H9 (cell line): ENCODE results near the gene BRF1. TPM values are rescaled to one million over a fixed set of nuclear protein-coding genes. Genes with fewer than 3 reads are reported as not detected.
A peak's percentile ranks its signal among the peaks of the same experiment; 100 is the strongest.

Source experiments
- DNase-seq: peaks from one replicate; pipeline ENCODE4 v3.0.0-alpha.2; 2017
- H2AFZ ChIP-seq: one replicate; pipeline ENCODE4 v1.6.1; 2013; ENCODE audit warnings: mild to moderate bottlenecking, low read length, control low read depth, moderate library complexity
- H2AK5ac ChIP-seq: 2 replicates; pipeline ENCODE4 v1.6.1; 2013; ENCODE audit warnings: low read length, control low read depth, mixed read lengths; ENCODE audit not compliant: insufficient read length
- H2BK120ac ChIP-seq: one replicate; pipeline ENCODE4 v1.6.1; 2013; ENCODE audit warnings: low read depth, mild to moderate bottlenecking, low read length, control low read depth, inconsistent platforms; ENCODE audit not compliant: poor library complexity, severe bottlenecking
- H2BK12ac ChIP-seq: 2 replicates; pipeline ENCODE4 v1.6.1; 2013; ENCODE audit warnings: low read length, control low read depth, mixed read lengths, low read depth; ENCODE audit not compliant: insufficient read length
- H2BK15ac ChIP-seq: 2 replicates; pipeline ENCODE4 v1.6.1; 2013; ENCODE audit warnings: low read depth, low read length, control low read depth
- H2BK20ac ChIP-seq: one replicate; pipeline ENCODE4 v1.6.1; 2013; ENCODE audit warnings: low read depth, mild to moderate bottlenecking, low read length, control low read depth, inconsistent platforms; ENCODE audit not compliant: poor library complexity, severe bottlenecking
- H2BK5ac ChIP-seq: 2 replicates; pipeline ENCODE4 v1.6.1; 2013; ENCODE audit warnings: low read length, control low read depth, mixed read lengths; ENCODE audit not compliant: insufficient read length
- H3K14ac ChIP-seq: 2 replicates; pipeline ENCODE4 v1.6.1; 2013; ENCODE audit warnings: low read length, control low read depth; ENCODE audit not compliant: insufficient read depth
- H3K18ac ChIP-seq: 2 replicates; pipeline ENCODE4 v1.6.1; 2013; ENCODE audit warnings: low read depth, mild to moderate bottlenecking, mixed read lengths, low read length, control low read depth; ENCODE audit not compliant: insufficient read length
- H3K23ac ChIP-seq: 2 replicates; pipeline ENCODE4 v1.6.1; 2013; ENCODE audit warnings: low read length, control low read depth, mixed read lengths, low read depth; ENCODE audit not compliant: insufficient read length
- H3K23me2 ChIP-seq: 2 replicates; pipeline ENCODE4 v1.6.1; 2013; ENCODE audit warnings: low read depth, mild to moderate bottlenecking, mixed read lengths, low read length, control low read depth; ENCODE audit not compliant: insufficient read length, poor library complexity, severe bottlenecking
- H3K27ac ChIP-seq: 2 replicates; pipeline ENCODE4 v1.5.1; 2013; ENCODE audit warnings: low read length, control low read depth, mixed read lengths, low read depth; ENCODE audit not compliant: insufficient read length
- H3K27me3 ChIP-seq: 2 replicates; pipeline ENCODE4 v1.6.1; 2013; ENCODE audit warnings: low read length, control low read depth, inconsistent platforms; ENCODE audit not compliant: insufficient read depth
- H3K4ac ChIP-seq: 2 replicates; pipeline ENCODE4 v1.6.1; 2013; ENCODE audit warnings: low read depth, mild to moderate bottlenecking, control low read depth, inconsistent platforms, low read length, moderate library complexity
- H3K4me1 ChIP-seq: 2 replicates; pipeline ENCODE4 v1.6.1; 2013; ENCODE audit warnings: low read length, control low read depth, inconsistent platforms; ENCODE audit not compliant: insufficient read depth
- H3K4me2 ChIP-seq: 2 replicates; pipeline ENCODE4 v1.6.1; 2013; ENCODE audit warnings: low read length, control low read depth, mixed read lengths; ENCODE audit not compliant: insufficient read length, insufficient read depth
- H3K56ac ChIP-seq: 2 replicates; pipeline ENCODE4 v1.6.1; 2013; ENCODE audit warnings: low read depth, mild to moderate bottlenecking, mixed read lengths, low read length, control low read depth; ENCODE audit not compliant: insufficient read length
- H3K79me1 ChIP-seq: 2 replicates; pipeline ENCODE4 v1.6.1; 2013; ENCODE audit warnings: low read depth, mild to moderate bottlenecking, moderate library complexity, low read length, control low read depth, inconsistent platforms; ENCODE audit not compliant: insufficient read depth, poor library complexity, severe bottlenecking
- H3K79me2 ChIP-seq: 2 replicates; pipeline ENCODE4 v1.6.1; 2013; ENCODE audit warnings: low read length, control low read depth, inconsistent platforms; ENCODE audit not compliant: insufficient read depth
- H3K9ac ChIP-seq: 2 replicates; pipeline ENCODE4 v1.6.1; 2013; ENCODE audit warnings: low read length, control low read depth, mixed read lengths; ENCODE audit not compliant: insufficient read length; ENCODE audit errors: extremely low read depth
- H3K9me3 ChIP-seq: one replicate; pipeline ENCODE4 v1.6.1; 2013; ENCODE audit warnings: low read depth, low read length, inconsistent platforms; ENCODE audit not compliant: control insufficient read depth
- H3T11ph ChIP-seq: one replicate; pipeline ENCODE4 v1.6.1; 2013; ENCODE audit warnings: mild to moderate bottlenecking, low read length, control low read depth, inconsistent platforms
- H4K20me1 ChIP-seq: one replicate; pipeline ENCODE4 v1.6.1; 2013; ENCODE audit not compliant: control insufficient read depth, insufficient read length, insufficient read depth
- H4K5ac ChIP-seq: 2 replicates; pipeline ENCODE4 v1.6.1; 2013; ENCODE audit warnings: low read depth, mild to moderate bottlenecking, mixed read lengths, low read length, control low read depth; ENCODE audit not compliant: insufficient read length
- H4K8ac ChIP-seq: replicated peaks from 2 replicates; pipeline ENCODE4 v1.6.1; 2013; ENCODE audit warnings: low read length, control low read depth, mixed read lengths, low read depth; ENCODE audit not compliant: insufficient read length
- H4K91ac ChIP-seq: 2 replicates; pipeline ENCODE4 v1.6.1; 2013; ENCODE audit warnings: low read depth, mild to moderate bottlenecking, moderate library complexity, mixed read lengths, low read length, control low read depth; ENCODE audit not compliant: insufficient read length
- H3K27ac Mint-ChIP-seq, 3 experiments: 2 replicates in 2 of 3; 3 replicates in 1 of 3; pipeline ENCODE4 v1.8.0; 2020 to 2021; ENCODE audit warnings: mixed read lengths in 3 of 3, mild to moderate bottlenecking in 1 of 3, moderate library complexity in 1 of 3
- H3K27me3 Mint-ChIP-seq: 2 replicates; pipeline ENCODE4 v1.8.0; 2021; ENCODE audit warnings: low read depth, mild to moderate bottlenecking, moderate library complexity, mixed read lengths
- H3K36me3 Mint-ChIP-seq, 3 experiments: 2 replicates in 2 of 3; 3 replicates in 1 of 3; pipeline ENCODE4 v1.8.0; 2020 to 2021; ENCODE audit warnings: low read depth in 3 of 3, mixed read lengths in 3 of 3; ENCODE audit not compliant: insufficient read depth in 1 of 3
- H3K4me1 Mint-ChIP-seq, 2 experiments: 2 replicates each; pipeline ENCODE4 v1.8.0; 2020; ENCODE audit warnings: mixed read lengths in 2 of 2
- H3K4me3 Mint-ChIP-seq, 2 experiments: 2 replicates in 1 of 2; 3 replicates in 1 of 2; pipeline ENCODE4 v1.8.0; 2020 to 2021; ENCODE audit warnings: mild to moderate bottlenecking in 2 of 2, mixed read lengths in 2 of 2, moderate library complexity in 1 of 2
- H3K9me3 Mint-ChIP-seq, 2 experiments: 2 replicates in 1 of 2; 3 replicates in 1 of 2; pipeline ENCODE4 v1.8.0; 2020; ENCODE audit warnings: mild to moderate bottlenecking in 2 of 2, mixed read lengths in 2 of 2, moderate library complexity in 1 of 2
- CTCF ChIP-seq: fragments of 200-600 bp; sonication (generic); conservative IDR thresholded peaks from 3 replicates; pipeline ENCODE4 v1.8.0; 2021; ENCODE audit warnings: antibody characterized with exemption, mild to moderate bottlenecking
- WGBS: extraction: QIAGEN DNeasy Blood & Tissue Kit; methylation state at CpG from one replicate; pipeline ENCODE4 v1.1.7; 2013; ENCODE audit warnings: missing lambda C conversion rate, low lambda C conversion rate, mixed read lengths; ENCODE audit not compliant: insufficient read length; ENCODE audit errors: extremely low coverage; 5-methylcytosine and 5-hydroxymethylcytosine counted together
- total RNA-seq: library from RNA; stranded (reverse); gene quantifications from 2 replicates; pipeline ENCODE4 v1.2.1, GENCODE V29; 2021

Gene BRF1
- total RNA-seq, 1 experiment from 2014 or later = 28.3 TPM

GRCh38 chr14:105169776-105170655 lies 130.8 kb downstream of the BRF1 start:
- Histone ChIP-seq H3K4me1 (no peaks in the 10 kb centered on the region), H3K18ac (no peak overlapping the region), H3K4me2 (no peak overlapping the region), H2BK15ac (no peak overlapping the region), H3K9me3 (no peaks in the 10 kb centered on the region), H2BK5ac (no peak overlapping the region), H3K23me2 (peaks cover 3% of the 10 kb centered on the region), H2BK20ac (no peak overlapping the region), H3T11ph (no peak overlapping the region), H2BK12ac (no peak overlapping the region), H2AFZ (no peak overlapping the region), H4K91ac (no peak overlapping the region), H3K23ac (no peak overlapping the region), H3K79me1 (no peaks in the 10 kb centered on the region), H3K9ac (no peak overlapping the region), H4K20me1 (no peaks in the 10 kb centered on the region), H3K27ac (no peak overlapping the region), H2BK120ac (no peak overlapping the region), H3K14ac (no peak overlapping the region), H3K79me2 (no peaks in the 10 kb centered on the region), H3K56ac (no peak overlapping the region), H4K5ac (no peak overlapping the region), H2AK5ac (no peak overlapping the region), H3K4ac (no peak overlapping the region), H3K27me3 (peaks cover 7% of the 10 kb centered on the region; the same call in 1 of the 2 replicates), H4K8ac (no peak overlapping the region)
- Mint-ChIP-seq H3K4me3 (peak overlapping the region; percentile 50 to 75), H3K36me3 (no peaks in the 10 kb centered on the region), H3K27me3 (peaks cover 26% of the 10 kb centered on the region), H3K9me3 (no peaks in the 10 kb centered on the region), H3K4me1 (peaks cover 14 to 16% of the 10 kb centered on the region in 2 experiments), H3K27ac (no peak overlapping the region)
- no peak for DNase-seq
- no CpG with 5 or more reads among the region's 22 CpGs for WGBS
- TF ChIP-seq CTCF = no peak
